ENCODE results near the gene ASCC3.
A peak's percentile ranks its signal among the peaks of the same experiment; 100 is the strongest.

The ASCC3 gene

DNA sequence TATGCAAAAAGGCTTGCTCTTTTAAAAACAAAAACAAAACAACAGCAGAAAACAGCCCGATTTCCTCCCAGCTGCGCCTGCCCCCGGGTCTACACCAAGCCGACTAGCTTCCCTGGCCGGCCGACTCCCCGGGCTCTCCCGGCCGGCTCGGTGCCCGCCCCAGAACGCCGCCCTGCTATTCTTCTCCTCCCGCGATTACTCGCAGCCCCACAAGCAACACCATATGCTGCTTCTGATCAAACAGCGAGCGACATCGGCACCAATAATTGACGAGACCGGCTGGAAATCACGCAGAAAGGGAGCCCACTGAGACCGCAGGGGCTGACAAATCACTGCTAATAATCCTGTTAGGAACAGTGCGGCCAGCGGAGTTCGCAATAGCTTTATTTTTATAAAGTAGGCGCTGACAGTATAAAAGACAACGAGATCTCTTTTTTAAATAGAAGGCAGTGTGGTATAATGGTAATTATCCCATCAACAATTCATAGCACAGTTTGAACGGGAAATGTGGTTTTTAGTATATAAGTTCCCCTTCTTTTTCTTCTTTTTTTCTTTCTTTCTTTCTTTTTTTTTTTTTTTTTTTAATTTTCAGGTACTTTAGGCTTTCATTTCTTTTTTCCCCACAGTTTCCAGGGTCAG, 419.7 kb downstream of the ASCC3 start:
- TF ChIP-seq ZNF274 (IDR thresholded peaks at IDR 0.05; ENCODE audit: low read depth, low read length): no peak
- peak overlapping the region; percentile 34; the same call in 1 of the 2 replicates for H3K4me3 ChIP-seq (ENCODE audit: low read length)

DNA sequence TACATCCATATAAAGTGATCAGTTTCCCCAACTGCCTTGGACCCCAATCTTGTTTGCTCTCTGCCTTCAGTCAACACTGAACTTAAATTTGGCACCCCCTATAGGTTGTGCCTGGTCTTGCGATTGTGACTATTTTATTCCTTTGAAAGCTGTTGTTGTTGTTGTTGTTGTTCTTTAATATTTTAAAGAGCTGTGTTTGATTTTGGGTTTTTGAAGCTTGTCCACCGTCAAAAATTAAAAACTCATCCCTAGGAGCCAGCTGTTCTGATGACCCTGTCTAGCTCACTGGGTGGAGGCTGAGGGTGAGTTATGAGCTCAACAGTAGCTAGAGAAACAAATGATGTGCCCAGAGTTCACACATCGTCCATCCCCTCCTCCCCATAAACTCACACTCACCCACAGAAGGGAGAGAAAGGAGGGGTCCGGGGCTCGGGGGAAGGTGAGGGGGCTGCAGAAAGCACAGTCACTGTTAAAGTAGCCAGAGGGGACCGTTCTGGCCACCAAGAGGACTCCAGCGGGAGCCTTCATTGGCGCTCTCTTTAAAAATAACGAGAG, 420.4 kb downstream of the ASCC3 start:
- no peak for TF ChIP-seq ZNF274 (IDR thresholded peaks at IDR 0.05; ENCODE audit: low read depth, low read length)
- no peak overlapping the region; the same call in 1 of the 2 replicates for H3K4me3 ChIP-seq (ENCODE audit: low read length)

DNA sequence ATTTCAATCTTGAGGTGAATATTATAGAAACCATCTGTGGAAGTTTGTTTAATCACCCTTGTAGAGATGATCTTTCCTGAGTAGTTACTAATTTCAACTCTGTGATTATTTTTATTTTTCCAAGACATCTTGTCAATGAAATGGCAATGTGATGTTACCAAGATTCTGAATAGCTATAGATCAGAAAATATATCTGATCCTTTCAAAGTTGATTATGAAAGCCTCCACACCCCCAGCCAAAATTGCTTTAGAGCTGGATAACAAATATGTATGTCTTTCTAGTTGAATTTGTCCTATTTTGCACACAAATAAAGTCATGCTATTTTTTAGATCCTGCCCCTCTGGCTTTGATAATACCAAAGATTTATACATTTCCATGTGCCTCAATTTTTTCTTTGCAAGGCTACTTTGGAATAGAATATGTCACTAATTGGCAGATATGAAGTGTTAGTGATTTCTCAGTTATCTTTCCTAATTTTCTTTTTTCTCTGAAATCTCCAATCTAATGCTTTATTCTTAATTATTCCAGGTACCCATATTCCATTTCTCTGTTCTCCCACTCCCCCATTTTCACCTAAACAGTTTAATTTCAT, 421.4 kb downstream of the ASCC3 start:
- TF ChIP-seq ZNF274 (IDR thresholded peaks at IDR 0.05; ENCODE audit: low read depth, low read length): no peak
- no peak overlapping the region for H3K4me3 ChIP-seq (ENCODE audit: low read length)

DNA sequence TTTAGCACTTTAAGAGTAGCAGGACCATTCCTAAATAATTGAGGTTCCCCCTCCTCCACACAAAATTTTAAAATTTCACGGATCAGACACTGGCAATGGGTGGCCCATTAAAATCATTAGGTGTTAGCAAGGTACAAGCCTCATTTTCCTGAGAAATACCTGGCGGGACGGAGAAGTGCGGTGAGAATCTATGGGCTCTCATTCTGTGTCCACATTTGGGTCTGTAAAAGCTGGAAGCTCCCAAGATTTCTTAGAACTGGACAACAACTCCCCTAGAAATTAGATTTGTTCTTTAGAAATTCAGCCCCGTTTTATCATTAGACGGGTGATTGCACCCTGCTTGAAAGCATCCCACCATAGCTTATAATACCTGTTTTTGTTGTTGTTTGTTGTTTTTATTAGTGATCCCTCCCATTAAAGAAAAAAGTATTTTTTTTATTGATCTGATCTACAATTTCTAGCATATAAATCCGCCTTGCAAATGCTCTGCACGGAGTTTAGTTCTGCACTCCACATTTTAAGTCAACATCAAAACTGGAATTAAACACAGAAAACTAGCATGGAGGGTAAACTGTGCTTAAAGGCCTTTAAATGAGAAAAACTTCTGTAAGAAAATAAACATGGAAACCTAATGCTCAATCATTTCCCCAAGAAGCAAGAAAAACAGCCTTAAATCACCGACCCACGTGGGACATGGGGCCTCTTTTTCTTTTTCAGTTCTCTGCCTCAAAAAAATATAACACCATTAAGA, 422.1 kb downstream of the ASCC3 start:
- no peak overlapping the region for H3K4me3 ChIP-seq (ENCODE audit: low read length)
- TF ChIP-seq ZNF274 (IDR thresholded peaks at IDR 0.05; ENCODE audit: low read depth, low read length): no peak
